AG04450 (cell line): ENCODE data around the gene SCNN1A. TPM values are rescaled to one million over a fixed set of nuclear protein-coding genes. Genes with fewer than 3 reads are reported as not detected.

Experiments used
- CTCF ChIA-PET: fragments of 300-600, 350-600 bp; formaldehyde crosslinking; extraction: SDS; loops from one replicate; lab custom pipeline; 2022; ENCODE audit warnings: antibody characterized with exemption, inconsistent platforms; lab: Charles Lee
- POLR2A ChIA-PET: fragments of 350-600 bp; formaldehyde crosslinking; extraction: SDS; loops from one replicate; lab custom pipeline; 2021; ENCODE audit warnings: antibody characterized with exemption, inconsistent platforms; lab: Yijun Ruan, JAX
- DNase-seq: peaks from one replicate; pipeline ENCODE4 v3.0.0-alpha.2; 2011; ENCODE audit warnings: low read depth, low spot score
- H3K27ac ChIP-seq: one replicate; pipeline ENCODE4 v1.5.1; 2012; ENCODE audit warnings: low read depth, low read length, control low read depth
- H3K27me3 ChIP-seq: one replicate; pipeline ENCODE4 v1.6.0; 2012; ENCODE audit warnings: low read length; ENCODE audit not compliant: control insufficient read depth, insufficient read depth
- H3K4me3 ChIP-seq: 2 replicates; pipeline ENCODE4 v1.5.1; 2011; ENCODE audit warnings: mild to moderate bottlenecking, low read depth, low read length, control low read depth
- H3K9me3 ChIP-seq: 2 replicates; pipeline ENCODE4 v1.5.1; 2012; ENCODE audit warnings: low read length; ENCODE audit not compliant: control insufficient read depth, insufficient read depth
- CTCF ChIP-seq: IDR thresholded peaks from 2 replicates; pipeline ENCODE4 v1.5.1; 2011; ENCODE audit warnings: low read depth, low read length, control low read depth, inconsistent platforms
- polyA plus RNA-seq: library from polyadenylated mRNA; depleted of rRNA; stranded (reverse); fragments of >200 nt; gene quantifications from 2 replicates; pipeline ENCODE4 v1.2.3, GENCODE V29; 2011

The SCNN1A gene
- polyA plus RNA-seq, 1 experiment, result 0.26 TPM

DNA sequence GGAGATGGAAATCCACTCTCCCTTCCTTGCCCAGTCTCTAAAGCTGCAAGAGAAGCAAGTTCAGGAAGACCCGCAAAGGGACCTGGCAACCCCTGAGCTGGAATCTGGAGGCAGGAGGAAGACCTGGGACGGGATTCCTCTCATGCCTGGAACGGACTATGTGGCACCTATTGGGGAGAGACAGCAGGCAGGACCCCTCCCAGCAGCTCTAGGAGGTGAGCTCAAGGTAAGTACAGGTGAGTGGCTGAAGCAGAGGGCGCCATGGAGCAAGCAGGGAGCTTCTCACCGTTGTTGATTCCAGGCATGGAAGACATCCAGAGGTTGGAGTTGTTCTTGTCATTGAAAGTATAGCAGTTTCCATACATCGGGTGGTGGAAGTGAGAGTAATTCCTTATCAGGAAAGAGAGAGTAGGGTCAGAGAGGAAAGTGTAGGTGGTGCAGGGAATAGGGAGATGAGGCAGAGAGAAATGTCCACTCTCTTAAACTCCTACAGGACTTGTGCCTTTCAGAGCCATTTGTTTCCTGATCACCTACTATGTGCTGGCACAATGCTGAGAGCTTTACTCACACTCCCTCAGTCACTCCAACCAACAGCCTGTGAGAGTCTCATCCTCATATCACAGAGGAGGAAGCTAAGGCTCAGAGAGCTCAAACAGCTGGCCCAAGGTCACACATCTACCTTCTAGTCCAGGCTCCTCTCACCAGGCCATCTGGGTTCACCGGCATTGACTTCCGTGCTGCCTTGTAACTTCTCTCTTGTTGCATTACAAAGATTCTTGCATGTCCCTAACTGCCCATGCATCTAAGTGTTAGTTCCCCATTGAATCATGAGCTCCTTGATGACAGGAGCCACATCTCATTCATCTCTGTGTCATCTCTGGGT, 19.6 kb downstream of the SCNN1A start:
- H3K4me3 ChIP-seq, result no peak overlapping the region
- no peaks in the 10 kb centered on the region for H3K9me3 ChIP-seq
- H3K27ac ChIP-seq, result no peak overlapping the region
- H3K27me3 ChIP-seq, result peaks cover 8% of the 10 kb centered on the region
- no peak for DNase-seq
- no peak for TF ChIP-seq CTCF
- POLR2A ChIA-PET, result interaction anchor here (0.6 kb wide), 1 partner anchor 132 kb away, joined by 3 read pairs; no protein-coding TSS in a partner anchor
- CTCF ChIA-PET, result interaction anchor here (0.6 to 1.2 kb wide), 3 partner anchors 21 to 30 kb away, joined by 3 read pairs; no protein-coding TSS in a partner anchor

DNA sequence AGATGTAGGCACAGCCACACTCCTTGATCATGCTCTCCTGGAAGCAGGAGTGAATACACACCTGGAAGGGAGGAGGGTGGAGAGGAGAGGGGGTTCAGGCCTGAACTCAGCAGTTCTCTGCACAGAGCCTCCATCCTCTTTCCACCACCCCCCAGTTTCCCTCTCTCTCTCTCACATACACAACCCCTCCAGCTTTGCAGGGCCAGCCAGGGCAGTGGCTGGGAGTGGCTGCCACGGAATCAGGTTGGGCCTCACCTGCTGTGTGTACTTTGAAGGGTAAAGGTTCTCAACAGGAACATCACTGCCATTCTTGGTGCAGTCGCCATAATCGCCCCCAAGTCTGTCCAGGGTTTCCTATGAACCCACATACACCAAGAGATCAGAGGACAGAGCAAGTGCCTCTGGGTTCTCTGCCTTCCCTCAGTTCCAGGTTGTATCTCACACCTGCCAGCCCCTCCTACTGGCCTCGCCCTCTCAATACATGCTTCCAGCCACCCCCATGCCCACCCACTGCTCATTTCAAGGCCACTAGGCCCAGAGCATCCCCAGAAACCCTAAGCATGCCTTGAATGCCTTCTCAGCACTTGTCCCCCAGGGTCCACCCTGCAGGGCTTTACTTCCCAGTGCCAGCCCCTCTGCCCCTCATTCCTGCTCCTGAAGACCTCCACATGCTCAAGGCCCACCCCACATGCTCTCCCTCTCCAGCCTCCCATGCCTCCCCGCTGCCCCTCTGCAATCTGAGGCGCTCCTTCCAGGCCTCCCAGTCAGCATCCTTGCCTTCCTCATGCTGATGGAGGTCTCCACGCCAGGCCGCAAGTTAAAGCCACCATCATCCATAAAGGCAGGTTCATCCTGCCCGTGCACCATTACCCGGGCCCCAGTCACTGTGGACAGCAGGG, 20.6 kb downstream of the SCNN1A start:
- Histone ChIP-seq H3K4me3 (no peak overlapping the region), H3K27me3 (peaks cover 8% of the 10 kb centered on the region), H3K27ac (no peak overlapping the region), H3K9me3 (no peaks in the 10 kb centered on the region)
- CTCF ChIA-PET, result no interaction called here
- DNase-seq, result no peak
- no peak for TF ChIP-seq CTCF
- POLR2A ChIA-PET, result interaction anchor here (0.6 kb wide), 1 partner anchor 133 kb away, joined by 3 read pairs; no protein-coding TSS in a partner anchor

GRCh38 chr12:6352193-6353173, 22.9 kb downstream of the SCNN1A start:
- Histone ChIP-seq H3K27ac (peak overlapping the region; percentile 2), H3K9me3 (no peaks in the 10 kb centered on the region; the same call in 1 of the 2 replicates), H3K4me3 (no peak overlapping the region), H3K27me3 (peaks cover 8% of the 10 kb centered on the region)
- TF ChIP-seq CTCF, result no peak
- no peak for DNase-seq
- ChIA-PET CTCF (no interaction called here), POLR2A (interaction anchor here (1.3 kb wide), 1 partner anchor 16 kb away, joined by 4 read pairs; no protein-coding TSS in a partner anchor)

- peaks cover 7% of the 10 kb centered on the region for H3K27me3 ChIP-seq
- no peak overlapping the region for H3K27ac ChIP-seq
- no peak for DNase-seq
- no peak for TF ChIP-seq CTCF
- CTCF ChIA-PET, result no interaction called here
- H3K4me3 ChIP-seq, result no peak overlapping the region
- POLR2A ChIA-PET, result no interaction called here
- peaks cover 3% of the 10 kb centered on the region; the same call in 1 of the 2 replicates for H3K9me3 ChIP-seq
Measured at GRCh38 chr12:6351622-6352021, 23.7 kb downstream of the SCNN1A start.
